ENCODE results near the gene PSG3. TPM values are rescaled to one million over a fixed set of nuclear protein-coding genes. Genes with fewer than 3 reads are reported as not detected.
"Not testable (repeated sequence)": the region's sequence is repeated elsewhere in the genome, so short reads cannot be mapped to it uniquely, and the experiment has no call there.

Gene PSG3
- total and polyA plus RNA-seq, 4 donors: not detected

- WGBS: 84% methylated on average over 3 of the region's 3 CpGs
- no peak overlapping the region for H3K9ac ChIP-seq (ENCODE audit: low read depth in 1 of 2, low read length in 2 of 2)
- no peak overlapping the region for H3K27ac ChIP-seq (ENCODE audit: low read depth in 1 of 2, low read length in 2 of 2)
- H3K9me3 ChIP-seq (ENCODE audit: control insufficient read depth in 4 of 4, low read length in 3 of 4): no peaks in the 10 kb centered on the region
- H3K27me3 ChIP-seq (ENCODE audit: control insufficient read depth in 4 of 4, insufficient read depth in 4 of 4, low read length in 3 of 4): no peaks in the 10 kb centered on the region
- no peak for TF ChIP-seq EGR1 (IDR thresholded peaks at IDR 0.05; ENCODE audit: low read depth in 2 of 2)
- TF ChIP-seq ZBTB33 (IDR thresholded peaks at IDR 0.05): no peak
- no peaks in the 10 kb centered on the region for H3K4me1 ChIP-seq (ENCODE audit: control insufficient read depth in 4 of 4, insufficient read depth in 4 of 4, low read length in 3 of 4)
- H3K4me3 ChIP-seq (ENCODE audit: low read depth in 1 of 3, low read length in 3 of 3): no peak overlapping the region
- DNase-seq (ENCODE audit: low spot score): no peak
- no peaks in the 10 kb centered on the region for H3K36me3 ChIP-seq (ENCODE audit: control insufficient read depth in 4 of 4, insufficient read depth in 3 of 4, low read depth in 1 of 4, low read length in 3 of 4)
These were observed 24.6 kb upstream of the PSG3 start for GRCh38 chr19:42764836-42765235.

GRCh38 chr19:42762789-42763188, 22.5 kb upstream of the PSG3 start:
- 87% methylated on average over 2 of the region's 2 CpGs for WGBS
- TF ChIP-seq RAD21 (IDR thresholded peaks at IDR 0.05) (no peak), SP1 (IDR thresholded peaks at IDR 0.05) (no peak), NR2F2 (IDR thresholded peaks at IDR 0.05) (no peak), TAF1 (conservative IDR thresholded peaks at IDR 0.05) (no peak), FOXA1 (IDR thresholded peaks at IDR 0.05) (no peak)
- Histone ChIP-seq H3K4me3 (ENCODE audit: low read depth in 1 of 3, low read length in 3 of 3) (no peak overlapping the region), H3K9me3 (ENCODE audit: control insufficient read depth in 4 of 4, low read length in 3 of 4) (no peaks in the 10 kb centered on the region), H3K9ac (ENCODE audit: low read depth in 1 of 2, low read length in 2 of 2) (no peak overlapping the region), H3K36me3 (ENCODE audit: control insufficient read depth in 4 of 4, insufficient read depth in 3 of 4, low read depth in 1 of 4, low read length in 3 of 4) (no peaks in the 10 kb centered on the region), H3K4me1 (ENCODE audit: control insufficient read depth in 4 of 4, insufficient read depth in 4 of 4, low read length in 3 of 4) (no peaks in the 10 kb centered on the region), H3K27ac (ENCODE audit: low read depth in 1 of 2, low read length in 2 of 2) (no peak overlapping the region), H3K27me3 (ENCODE audit: control insufficient read depth in 4 of 4, insufficient read depth in 4 of 4, low read length in 3 of 4) (no peaks in the 10 kb centered on the region)
- no peak for DNase-seq (ENCODE audit: low spot score)

- not testable (repeated sequence) for DNase-seq (ENCODE audit: low spot score); H3K27me3 ChIP-seq (ENCODE audit: control insufficient read depth in 4 of 4, insufficient read depth in 4 of 4, low read length in 3 of 4); H3K4me3 ChIP-seq (ENCODE audit: low read depth in 1 of 3, low read length in 3 of 3); H3K9ac ChIP-seq (ENCODE audit: low read depth in 1 of 2, low read length in 2 of 2); H3K36me3 ChIP-seq (ENCODE audit: control insufficient read depth in 4 of 4, insufficient read depth in 3 of 4, low read depth in 1 of 4, low read length in 3 of 4); H3K4me1 ChIP-seq (ENCODE audit: control insufficient read depth in 4 of 4, insufficient read depth in 4 of 4, low read length in 3 of 4); H3K27ac ChIP-seq (ENCODE audit: low read depth in 1 of 2, low read length in 2 of 2); H3K9me3 ChIP-seq (ENCODE audit: control insufficient read depth in 4 of 4, low read length in 3 of 4)
- WGBS: 75% methylated on average over 1 of the region's 1 CpG
These were observed 21.6 kb upstream of the PSG3 start for GRCh38 chr19:42761924-42762295.

- H3K27ac ChIP-seq (ENCODE audit: low read depth in 1 of 2, low read length in 2 of 2); H3K4me1 ChIP-seq (ENCODE audit: control insufficient read depth in 4 of 4, insufficient read depth in 4 of 4, low read length in 3 of 4): not testable (repeated sequence)
- 60% methylated on average over 7 of the region's 7 CpGs for WGBS
These were observed 21.0 kb upstream of the PSG3 start for GRCh38 chr19:42760954-42761923.

GRCh38 chr19:42758667-42759066, 18.4 kb upstream of the PSG3 start:
- not testable (repeated sequence) for H3K27ac ChIP-seq (ENCODE audit: low read depth in 1 of 2, low read length in 2 of 2); H3K36me3 ChIP-seq (ENCODE audit: control insufficient read depth in 4 of 4, insufficient read depth in 3 of 4, low read depth in 1 of 4, low read length in 3 of 4); H3K4me1 ChIP-seq (ENCODE audit: control insufficient read depth in 4 of 4, insufficient read depth in 4 of 4, low read length in 3 of 4); H3K27me3 ChIP-seq (ENCODE audit: control insufficient read depth in 4 of 4, insufficient read depth in 4 of 4, low read length in 3 of 4); H3K4me3 ChIP-seq (ENCODE audit: low read depth in 1 of 3, low read length in 3 of 3); H3K9ac ChIP-seq (ENCODE audit: low read depth in 1 of 2, low read length in 2 of 2); H3K9me3 ChIP-seq (ENCODE audit: control insufficient read depth in 4 of 4, low read length in 3 of 4)
- DNase-seq (ENCODE audit: low spot score): peak; percentile 14
- WGBS: 12% methylated on average over 3 of the region's 3 CpGs

More at GRCh38 chr19:42760954-42761923, 21.0 kb upstream of the PSG3 start:
- DNase-seq (ENCODE audit: low spot score); H3K4me3 ChIP-seq (ENCODE audit: low read depth in 1 of 3, low read length in 3 of 3); H3K9me3 ChIP-seq (ENCODE audit: control insufficient read depth in 4 of 4, low read length in 3 of 4); H3K9ac ChIP-seq (ENCODE audit: low read depth in 1 of 2, low read length in 2 of 2); H3K27me3 ChIP-seq (ENCODE audit: control insufficient read depth in 4 of 4, insufficient read depth in 4 of 4, low read length in 3 of 4); H3K36me3 ChIP-seq (ENCODE audit: control insufficient read depth in 4 of 4, insufficient read depth in 3 of 4, low read depth in 1 of 4, low read length in 3 of 4): not testable (repeated sequence)

- H3K27ac ChIP-seq (ENCODE audit: low read depth in 1 of 2, low read length in 2 of 2); H3K4me3 ChIP-seq (ENCODE audit: low read depth in 1 of 3, low read length in 3 of 3); H3K9ac ChIP-seq (ENCODE audit: low read depth in 1 of 2, low read length in 2 of 2); H3K27me3 ChIP-seq (ENCODE audit: control insufficient read depth in 4 of 4, insufficient read depth in 4 of 4, low read length in 3 of 4); H3K9me3 ChIP-seq (ENCODE audit: control insufficient read depth in 4 of 4, low read length in 3 of 4); H3K4me1 ChIP-seq (ENCODE audit: control insufficient read depth in 4 of 4, insufficient read depth in 4 of 4, low read length in 3 of 4); H3K36me3 ChIP-seq (ENCODE audit: control insufficient read depth in 4 of 4, insufficient read depth in 3 of 4, low read depth in 1 of 4, low read length in 3 of 4): not testable (repeated sequence)
- WGBS: 94% methylated on average over 1 of the region's 1 CpG
- peak; percentile 20 for DNase-seq (ENCODE audit: low spot score)
These were observed 12.0 kb upstream of the PSG3 start for GRCh38 chr19:42752246-42752645.
